ENCODE measurements around the gene LRRC4C.

LRRC4C gene

DNA sequence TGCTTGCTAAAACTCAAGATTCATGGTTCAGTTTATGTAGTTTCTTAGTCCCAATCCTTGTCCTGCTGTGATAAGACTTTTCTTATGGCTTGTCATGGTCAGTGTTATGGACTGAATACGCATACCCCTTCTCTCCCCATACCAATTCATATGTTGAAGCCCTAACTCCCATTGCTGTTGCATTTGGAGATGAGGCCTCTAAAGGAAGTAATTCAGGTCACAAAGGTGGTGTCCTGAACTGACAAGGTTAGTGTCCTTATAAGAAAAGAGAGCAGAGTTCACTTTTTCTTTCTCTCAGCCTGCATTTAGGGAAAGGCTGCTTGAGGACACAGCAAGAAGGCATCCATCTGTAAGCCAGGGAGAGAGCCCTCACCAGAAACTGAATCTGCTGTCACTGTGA, 618.2 kb downstream of the LRRC4C start:
- DNase-seq: no peak
- intact Hi-C loops (cut with DNase I): no loop called here

GRCh38 chr11:40838181-40838683, 621.2 kb downstream of the LRRC4C start:
- intact Hi-C loops (cut with DNase I): no loop called here
- no peak for DNase-seq

- no peak for DNase-seq
- intact Hi-C loops (cut with DNase I): no loop called here
Measured at GRCh38 chr11:40827116-40827515, 632.3 kb downstream of the LRRC4C start.

- intact Hi-C loops (cut with DNase I): no loop called here
- DNase-seq: no peak
Measured at GRCh38 chr11:40826601-40827000, 632.9 kb downstream of the LRRC4C start.

- intact Hi-C loops (cut with DNase I): no loop called here
- DNase-seq: no peak
Measured at GRCh38 chr11:40825201-40825834, 634.1 kb downstream of the LRRC4C start.

DNA sequence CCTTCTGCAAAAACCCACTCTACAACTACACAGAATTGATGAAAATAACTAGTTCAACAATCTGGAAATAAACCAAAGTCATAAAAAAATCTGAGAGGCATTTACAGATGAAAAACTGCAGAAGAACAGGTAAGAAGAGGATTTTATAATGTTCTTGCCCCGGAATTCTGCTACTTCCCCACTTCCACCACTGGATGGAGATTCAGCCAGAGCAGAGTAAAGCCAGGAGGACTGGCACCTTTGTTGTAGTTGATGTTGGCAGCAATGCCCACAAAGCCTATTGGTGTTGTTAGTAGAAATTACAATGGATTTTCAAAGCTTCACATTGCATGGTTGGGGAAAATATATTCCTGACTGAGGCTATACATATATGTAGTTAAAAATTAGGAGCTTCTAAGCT, 640.2 kb downstream of the LRRC4C start:
- intact Hi-C loops (cut with DNase I): no loop called here
- DNase-seq: no peak

GRCh38 chr11:40816976-40817375, 642.5 kb downstream of the LRRC4C start:
- intact Hi-C loops (cut with DNase I): no loop called here
- no peak for DNase-seq

DNA sequence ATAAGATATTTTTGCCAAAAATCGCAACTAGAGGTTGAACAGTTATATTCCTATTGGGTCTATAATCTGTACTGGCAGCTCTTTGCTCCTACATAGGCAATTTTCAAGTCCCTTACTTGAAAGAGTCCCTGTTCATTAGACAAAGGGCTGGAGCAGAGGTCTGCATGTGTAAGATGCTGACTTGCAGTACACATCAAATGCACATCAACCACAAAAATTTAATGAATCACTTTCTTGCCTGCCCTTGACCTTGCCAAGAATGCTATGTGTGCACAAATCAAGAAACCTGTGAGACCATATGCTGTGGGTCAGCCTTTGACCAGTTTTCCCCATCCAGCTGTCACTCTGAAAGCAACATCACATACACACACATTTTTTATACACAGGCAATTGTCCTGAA, 661.5 kb downstream of the LRRC4C start:
- intact Hi-C loops (cut with DNase I): no loop called here
- no peak for DNase-seq

- intact Hi-C loops (cut with DNase I): no loop called here
- peak in 1 of 42 donors; percentile 3 for DNase-seq
Measured at GRCh38 chr11:40787224-40787623, 672.2 kb downstream of the LRRC4C start.

- no peak for DNase-seq
- intact Hi-C loops (cut with DNase I): no loop called here
Measured at GRCh38 chr11:40763046-40763445, 696.4 kb downstream of the LRRC4C start.

GRCh38 chr11:40759341-40759740, 700.1 kb downstream of the LRRC4C start:
- intact Hi-C loops (cut with DNase I): no loop called here
- DNase-seq: no peak

DNA sequence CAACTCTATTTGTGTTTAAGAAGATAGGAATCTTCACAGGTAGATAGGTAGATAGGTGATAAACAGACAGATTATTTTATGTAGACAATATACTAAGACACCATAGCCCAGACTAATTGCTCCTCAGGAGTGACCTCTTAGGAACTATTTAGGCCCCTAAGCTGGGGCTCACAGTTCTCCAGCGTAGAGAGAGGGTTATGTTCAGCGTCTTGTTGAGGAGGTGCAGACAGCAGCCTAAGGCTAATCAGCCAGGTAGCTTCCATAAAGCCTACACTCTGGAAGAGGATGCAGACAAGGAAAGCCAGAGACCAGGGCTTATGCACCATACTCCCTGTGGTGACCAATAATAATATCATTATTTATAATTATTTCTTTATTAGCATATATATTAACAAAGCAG, 705.2 kb downstream of the LRRC4C start:
- intact Hi-C loops (cut with DNase I): no loop called here
- no peak for DNase-seq

- intact Hi-C loops (cut with DNase I): no loop called here
- DNase-seq: no peak
Measured at GRCh38 chr11:40746282-40746681, 713.2 kb downstream of the LRRC4C start.

- DNase-seq: no peak
- intact Hi-C loops (cut with DNase I): no loop called here
Measured at GRCh38 chr11:40732132-40732531, 727.3 kb downstream of the LRRC4C start.

DNA sequence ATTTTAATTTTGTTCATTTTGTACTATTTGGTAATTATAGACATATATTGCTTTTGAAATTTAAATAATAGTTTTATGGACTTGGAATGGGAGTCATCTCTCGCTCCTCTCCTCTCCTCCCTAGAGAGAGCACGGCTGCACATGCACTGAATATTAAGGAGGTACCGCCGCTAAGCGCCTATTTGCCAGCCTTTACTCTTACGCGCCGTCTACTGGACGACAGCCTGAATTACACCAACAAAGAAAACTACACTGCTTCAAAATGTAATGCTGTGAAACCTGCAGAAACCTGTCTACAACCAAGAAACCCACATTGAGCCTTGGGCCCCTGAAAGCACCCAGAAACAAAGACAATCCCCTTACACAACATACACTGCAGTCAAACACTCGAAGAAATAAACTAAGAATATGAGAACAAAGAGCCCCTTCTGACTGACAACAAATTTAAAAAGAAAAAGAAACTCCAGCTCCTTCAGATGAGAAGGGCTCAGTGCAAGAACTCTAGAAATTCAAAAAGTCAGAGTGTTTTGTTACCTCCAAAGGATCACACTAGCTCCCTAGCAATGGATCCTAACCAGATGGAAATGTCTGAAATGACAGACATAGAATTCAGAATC, 737.2 kb downstream of the LRRC4C start:
- DNase-seq: peak in 8 of 42 donors; percentile 2 to 25 (median 9)

DNA sequence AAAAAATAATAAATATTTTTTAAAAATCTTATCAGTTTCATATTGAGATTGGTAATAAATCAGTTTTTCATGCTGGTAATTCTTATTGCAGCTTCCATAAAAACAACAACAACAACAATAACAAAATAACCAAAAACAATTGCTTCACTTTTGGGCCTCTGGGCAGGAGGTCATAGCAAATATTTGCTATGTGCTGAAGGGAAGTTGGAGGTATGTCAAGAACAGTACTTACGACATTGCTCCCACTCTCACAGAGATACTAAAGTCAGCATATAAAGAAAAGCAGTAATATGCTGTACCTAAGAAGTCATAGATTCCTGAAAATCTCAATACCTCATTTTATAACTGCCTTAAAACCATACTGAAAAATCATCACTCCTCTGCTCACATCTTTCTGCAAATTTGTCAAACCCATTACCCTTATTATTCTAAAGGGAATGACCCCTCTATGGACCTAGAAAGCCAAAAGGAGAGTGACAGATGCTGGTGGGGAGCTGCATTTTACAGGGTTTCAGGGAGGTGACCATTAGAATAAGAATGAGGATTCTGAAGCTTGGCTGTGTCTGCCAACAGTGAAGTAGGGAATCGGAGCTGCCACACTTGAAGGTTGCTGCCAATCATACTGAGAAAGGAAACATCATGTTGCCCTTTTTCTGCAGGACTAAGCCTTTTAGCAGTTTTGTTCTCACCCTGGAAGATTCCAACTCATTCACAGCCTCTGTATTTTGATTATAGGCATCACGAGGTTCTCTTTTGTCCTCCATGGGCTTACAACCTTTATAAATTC, 742.9 kb downstream of the LRRC4C start:
- no peak for DNase-seq
- intact Hi-C loops (cut with DNase I): no loop called here

More for the DNA sequence above, 737.2 kb downstream of the LRRC4C start:
- intact Hi-C loops (cut with DNase I): no loop called here

DNA sequence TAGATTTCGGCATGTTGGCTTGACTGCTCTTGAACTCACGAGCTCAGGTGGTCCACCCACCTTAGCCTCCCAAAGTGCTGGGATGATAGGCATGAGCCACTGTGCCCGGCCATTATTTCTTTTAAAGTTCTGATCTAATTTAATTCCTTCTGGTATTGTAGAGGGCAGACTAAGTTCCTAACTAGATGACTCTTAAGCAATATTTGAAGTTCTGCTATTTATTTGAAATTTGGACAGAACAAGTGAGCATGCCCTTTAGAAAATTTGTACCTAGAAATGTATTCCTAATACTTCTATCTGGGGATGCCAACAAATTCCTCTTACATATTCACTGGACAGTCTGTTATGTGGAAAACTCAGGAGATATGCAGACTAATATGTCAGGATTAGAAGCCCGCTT, 746.4 kb downstream of the LRRC4C start:
- intact Hi-C loops (cut with DNase I): no loop called here
- DNase-seq: no peak

- intact Hi-C loops (cut with DNase I): no loop called here
Measured at GRCh38 chr11:40701027-40701426, 758.4 kb downstream of the LRRC4C start.

DNA sequence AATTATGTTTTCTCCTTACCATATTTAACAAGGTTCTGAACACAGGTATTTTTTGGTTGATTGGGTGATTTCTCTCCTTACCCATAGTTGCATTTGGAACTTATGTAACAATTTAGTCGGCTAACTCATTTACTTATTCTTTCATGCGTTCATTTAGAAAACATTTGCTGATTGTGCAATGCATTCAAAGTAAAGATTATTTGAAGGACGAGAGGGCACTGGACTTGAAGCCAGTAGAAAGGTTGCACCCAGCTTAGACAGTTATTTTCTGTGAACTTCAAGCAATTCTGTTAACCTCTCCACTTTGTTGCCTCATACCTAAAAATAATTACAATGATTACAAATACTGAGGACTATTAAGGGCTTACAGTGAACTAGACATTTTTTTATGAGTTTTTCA, 769.6 kb downstream of the LRRC4C start:
- intact Hi-C loops (cut with DNase I): no loop called here
- no peak for DNase-seq

More at GRCh38 chr11:40701027-40701426, 758.4 kb downstream of the LRRC4C start:
- no peak for DNase-seq

DNA sequence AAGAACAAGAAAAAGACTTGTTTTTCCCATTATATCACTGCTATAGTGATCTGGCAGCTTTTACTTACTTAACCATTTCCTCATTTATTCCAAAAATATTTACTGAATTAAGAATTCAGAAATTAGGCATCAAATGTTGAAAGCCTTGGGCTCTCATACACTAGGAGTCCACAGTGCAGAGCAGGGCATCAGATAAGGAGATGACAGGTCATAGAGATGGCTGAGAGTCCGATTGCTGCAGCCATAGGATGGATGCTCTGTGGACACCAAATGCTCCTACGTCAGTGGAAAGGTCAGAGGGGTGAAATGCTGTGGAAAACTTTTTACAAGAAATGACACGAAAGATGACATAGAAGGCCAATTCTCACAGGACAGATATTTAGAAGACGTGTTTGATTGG, 771.1 kb downstream of the LRRC4C start:
- intact Hi-C loops (cut with DNase I): no loop called here
- no peak for DNase-seq

Measured in head of caudate nucleus (tissue), 42 donors.